Hepatocyte (in vitro differentiated cells): Measurements from ENCODE around the gene OR5K3. TPM values are rescaled to one million over a fixed set of nuclear protein-coding genes. Genes with fewer than 3 reads are reported as not detected.
A peak's percentile ranks its signal among the peaks of the same experiment; 100 is the strongest.

ENCODE experiments used
- DNase-seq: peaks from one replicate; pipeline ENCODE4 v3.0.0-alpha.2; 2016; ENCODE audit warnings: low spot score
- H2AFZ ChIP-seq: fragments of 200-600 bp; sonication (generic); 2 replicates; pipeline ENCODE4 v1.6.0; 2016; ENCODE audit warnings: antibody characterized with exemption, mild to moderate bottlenecking
- H3K27ac ChIP-seq: fragments of 200-600 bp; sonication (generic); 2 replicates; pipeline ENCODE4 v1.5.1; 2016; ENCODE audit warnings: mild to moderate bottlenecking
- H3K27me3 ChIP-seq: fragments of 200-600 bp; sonication (generic); 2 replicates; pipeline ENCODE4 v1.6.1; 2016
- H3K36me3 ChIP-seq: fragments of 200-600 bp; sonication (generic); replicated peaks from 2 replicates; pipeline ENCODE4 v1.5.1; 2016; ENCODE audit warnings: low read depth; ENCODE audit not compliant: insufficient read depth
- H3K4me1 ChIP-seq: fragments of 200-600 bp; sonication (generic); 2 replicates; pipeline ENCODE4 v1.5.1; 2016; ENCODE audit warnings: mild to moderate bottlenecking, moderate library complexity; ENCODE audit not compliant: insufficient read depth
- H3K4me2 ChIP-seq: fragments of 200-600 bp; sonication (generic); 2 replicates; pipeline ENCODE4 v1.6.0; 2016
- H3K4me3 ChIP-seq: fragments of 200-600 bp; sonication (generic); 2 replicates; pipeline ENCODE4 v1.5.1; 2016; ENCODE audit warnings: mild to moderate bottlenecking
- H3K79me2 ChIP-seq: fragments of 200-600 bp; sonication (generic); 2 replicates; pipeline ENCODE4 v1.6.0; 2017; ENCODE audit warnings: mild to moderate bottlenecking
- H3K9me2 ChIP-seq: fragments of 200-600 bp; sonication (generic); replicated peaks from 2 replicates; pipeline ENCODE4 v1.6.0; 2017; ENCODE audit warnings: mild to moderate bottlenecking; ENCODE audit not compliant: insufficient read depth
- H3K9me3 ChIP-seq: fragments of 200-600 bp; sonication (generic); 2 replicates; pipeline ENCODE4 v1.5.1; 2016; ENCODE audit warnings: low read depth, mild to moderate bottlenecking
- H4K20me1 ChIP-seq: fragments of 200-600 bp; sonication (generic); 2 replicates; pipeline ENCODE4 v1.6.0; 2016; ENCODE audit warnings: mild to moderate bottlenecking; ENCODE audit not compliant: insufficient read depth, poor library complexity, severe bottlenecking
- EZH2 ChIP-seq: fragments of 200-600 bp; sonication (generic); IDR thresholded peaks from 2 replicates; pipeline ENCODE4 v1.6.1; 2016; ENCODE audit warnings: antibody characterized with exemption, mild to moderate bottlenecking, borderline replicate concordance
- EZH2phosphoT487 ChIP-seq: fragments of 200-600 bp; sonication (generic); IDR thresholded peaks from one replicate; pipeline ENCODE4 v1.6.1; 2018; ENCODE audit warnings: antibody characterized with exemption, mild to moderate bottlenecking, low read depth, moderate library complexity; ENCODE audit not compliant: unreplicated experiment, severe bottlenecking
- WGBS: methylation state at CpG from one replicate; pipeline ENCODE4 v1.1.6; 2016; ENCODE audit warnings: low lambda C conversion rate; ENCODE audit errors: missing lambda C conversion rate; 5-methylcytosine and 5-hydroxymethylcytosine counted together
- polyA plus RNA-seq: library from polyadenylated mRNA; unstranded; fragments of >200 nt; fragmentation: Nextera tagmentation; extraction: Ambion mirVana; gene quantifications from 2 replicates; pipeline ENCODE4 v1.2.1, GENCODE V29; 2016
- total RNA-seq: library from RNA; depleted of rRNA; stranded (reverse); fragments of >200 nt; gene quantifications from 2 replicates; pipeline ENCODE4 v1.2.3, GENCODE V29; 2014
- TF ChIP-seq, protein P1 (sequence below): fragments of 200-600 bp; sonication (generic); IDR thresholded peaks from 2 replicates; pipeline ENCODE4 v1.5.1; 2016; ENCODE audit warnings: antibody characterized with exemption, mild to moderate bottlenecking; ENCODE audit not compliant: poor library complexity

The OR5K3 gene, protein sequence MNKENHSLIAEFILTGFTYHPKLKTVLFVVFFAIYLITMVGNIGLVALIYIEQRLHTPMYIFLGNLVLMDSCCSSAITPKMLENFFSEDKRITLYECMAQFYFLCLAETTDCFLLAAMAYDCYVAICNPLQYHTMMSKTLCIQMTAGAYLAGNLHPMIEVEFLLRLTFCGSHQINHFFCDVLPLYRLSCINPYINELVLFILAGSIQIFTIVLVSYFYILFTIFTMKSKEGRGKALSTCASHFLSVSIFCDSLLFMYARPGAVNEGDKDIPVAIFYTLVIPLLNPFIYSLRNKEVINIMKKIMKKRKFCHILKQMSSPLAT
- total RNA-seq (not detected in 2 replicates), polyA plus RNA-seq (not detected in 2 replicates)

DNA sequence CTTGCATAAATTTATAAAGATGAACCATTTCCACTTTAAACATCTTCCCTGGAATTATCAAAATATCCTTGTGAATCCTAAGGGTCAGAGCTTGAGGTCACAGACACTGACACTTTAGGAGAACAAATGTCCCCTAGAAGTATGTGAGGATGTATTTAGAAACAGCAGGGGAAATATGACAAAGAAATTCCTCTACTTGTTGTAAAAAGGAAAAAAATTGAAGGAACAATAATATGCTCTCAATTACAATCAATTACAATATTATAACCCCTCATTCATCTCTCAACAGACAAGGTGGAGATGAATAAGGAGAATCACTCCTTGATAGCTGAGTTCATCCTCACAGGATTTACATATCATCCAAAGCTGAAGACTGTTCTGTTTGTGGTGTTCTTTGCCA is at the start of gene OR5K3:
Gene OR5K3 (plus strand): TSS at position 301 of the 400 bp plus-strand sequence. CDS start 0 bp downstream, at position 301.
- no peak within 1 kb of the TSS for H3K4me3 ChIP-seq
- H3K79me2 ChIP-seq, result no peaks in the 10 kb centered on the region
- no peaks in the 10 kb centered on the region for H4K20me1 ChIP-seq
- H3K27ac ChIP-seq, result no peak within 1 kb of the TSS
- H3K36me3 ChIP-seq, result no peaks in the 10 kb centered on the region
- no peak within 1 kb of the TSS for H3K4me2 ChIP-seq
- TF ChIP-seq EZH2 (no peak), EZH2phosphoT487 (no peak)
- TF ChIP-seq, protein P1, sequence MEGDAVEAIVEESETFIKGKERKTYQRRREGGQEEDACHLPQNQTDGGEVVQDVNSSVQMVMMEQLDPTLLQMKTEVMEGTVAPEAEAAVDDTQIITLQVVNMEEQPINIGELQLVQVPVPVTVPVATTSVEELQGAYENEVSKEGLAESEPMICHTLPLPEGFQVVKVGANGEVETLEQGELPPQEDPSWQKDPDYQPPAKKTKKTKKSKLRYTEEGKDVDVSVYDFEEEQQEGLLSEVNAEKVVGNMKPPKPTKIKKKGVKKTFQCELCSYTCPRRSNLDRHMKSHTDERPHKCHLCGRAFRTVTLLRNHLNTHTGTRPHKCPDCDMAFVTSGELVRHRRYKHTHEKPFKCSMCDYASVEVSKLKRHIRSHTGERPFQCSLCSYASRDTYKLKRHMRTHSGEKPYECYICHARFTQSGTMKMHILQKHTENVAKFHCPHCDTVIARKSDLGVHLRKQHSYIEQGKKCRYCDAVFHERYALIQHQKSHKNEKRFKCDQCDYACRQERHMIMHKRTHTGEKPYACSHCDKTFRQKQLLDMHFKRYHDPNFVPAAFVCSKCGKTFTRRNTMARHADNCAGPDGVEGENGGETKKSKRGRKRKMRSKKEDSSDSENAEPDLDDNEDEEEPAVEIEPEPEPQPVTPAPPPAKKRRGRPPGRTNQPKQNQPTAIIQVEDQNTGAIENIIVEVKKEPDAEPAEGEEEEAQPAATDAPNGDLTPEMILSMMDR, result no peak
- no peaks in the 10 kb centered on the region for H3K27me3 ChIP-seq
- H3K9me2 ChIP-seq, result no peaks in the 10 kb centered on the region
- H2AFZ ChIP-seq, result no peak within 1 kb of the TSS
- H3K4me1 ChIP-seq, result no peaks in the 10 kb centered on the region
- DNase-seq, result no peak
- no peaks in the 10 kb centered on the region for H3K9me3 ChIP-seq

DNA sequence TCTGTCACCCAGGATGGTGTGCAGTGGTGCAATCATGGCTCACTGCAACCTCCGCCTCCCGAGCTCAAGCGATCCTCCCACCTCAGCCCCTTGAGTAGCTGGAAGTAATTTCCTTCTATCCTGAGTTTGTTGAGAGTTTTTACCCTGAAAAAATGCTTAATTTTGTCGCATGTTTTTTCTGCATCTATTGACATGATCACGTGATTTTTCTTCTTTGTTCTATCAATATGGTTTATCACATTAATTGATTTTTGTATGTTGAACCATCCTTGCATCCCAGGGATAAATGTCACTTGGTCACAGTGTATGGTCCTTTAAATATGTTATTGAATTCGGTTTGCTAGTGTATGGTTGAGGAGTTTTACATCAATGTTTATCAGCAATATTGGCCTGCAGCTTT is 48.7 kb upstream of the OR5K3 start:
- TF ChIP-seq EZH2phosphoT487 (no peak), EZH2 (no peak)
- TF ChIP-seq, protein P1, result no peak
- DNase-seq, result no peak
- 90% methylated on average over 6 of the region's 6 CpGs for WGBS

DNA sequence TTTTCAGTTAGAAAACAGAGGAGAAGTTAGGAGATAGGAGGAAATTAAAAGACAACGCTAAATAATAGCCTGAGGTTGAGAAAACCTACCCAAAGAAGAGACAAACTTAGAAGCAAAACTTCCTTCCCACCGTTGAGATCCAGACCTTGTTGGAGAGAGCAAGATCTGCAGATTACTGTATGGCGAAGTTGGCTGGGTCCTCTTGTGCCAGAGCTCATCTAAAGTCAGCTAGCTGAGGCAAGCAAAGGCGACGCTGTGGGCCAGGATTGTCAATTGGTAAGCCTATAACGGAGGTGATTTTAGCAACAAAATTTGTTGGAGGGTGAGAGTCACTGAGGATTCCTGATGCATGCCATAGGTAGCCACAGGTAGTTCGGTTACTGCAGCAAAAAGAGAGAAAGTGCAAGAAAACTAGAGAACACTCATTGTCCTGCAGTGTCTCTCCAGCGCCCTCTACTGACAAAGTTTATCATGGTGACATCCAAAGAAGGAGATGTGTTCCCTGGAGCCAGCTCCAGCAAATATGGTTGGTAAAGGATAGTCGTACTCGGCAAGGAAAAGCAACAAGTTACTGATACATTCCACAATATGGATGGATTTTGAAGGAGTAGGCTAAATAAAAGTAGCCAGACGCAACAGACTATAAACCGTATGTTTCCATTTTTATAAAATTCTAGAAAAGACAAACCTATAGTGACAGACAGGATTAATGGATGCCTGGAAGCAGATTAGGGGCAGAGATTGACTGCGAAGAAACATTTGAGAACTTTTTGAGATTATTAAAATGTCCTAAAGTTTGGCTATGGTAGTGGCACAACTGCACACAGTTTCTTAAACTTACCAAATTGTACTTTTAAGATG is 46.6 kb upstream of the OR5K3 start:
- H3K9me2 ChIP-seq, result no peaks in the 10 kb centered on the region
- H3K27ac ChIP-seq, result no peak overlapping the region
- H2AFZ ChIP-seq, result no peak overlapping the region
- H3K27me3 ChIP-seq, result no peaks in the 10 kb centered on the region
- no peaks in the 10 kb centered on the region for H3K4me1 ChIP-seq
- no peaks in the 10 kb centered on the region for H3K79me2 ChIP-seq
- peak; percentile 79 for DNase-seq
- no peak overlapping the region for H3K4me2 ChIP-seq
- WGBS, result 53% methylated on average over 13 of the region's 13 CpGs
- TF ChIP-seq, protein P1, result peak; percentile 55
- no peak for TF ChIP-seq EZH2
- H3K4me3 ChIP-seq, result no peak overlapping the region
- no peaks in the 10 kb centered on the region for H3K36me3 ChIP-seq
- no peaks in the 10 kb centered on the region for H4K20me1 ChIP-seq
- no peaks in the 10 kb centered on the region for H3K9me3 ChIP-seq

More for the DNA sequence above, 48.7 kb upstream of the OR5K3 start:
- Histone ChIP-seq H3K4me3 (no peak overlapping the region), H3K36me3 (no peaks in the 10 kb centered on the region), H3K9me2 (no peaks in the 10 kb centered on the region), H4K20me1 (no peaks in the 10 kb centered on the region), H3K27ac (no peak overlapping the region), H3K79me2 (no peaks in the 10 kb centered on the region), H2AFZ (no peak overlapping the region), H3K9me3 (no peaks in the 10 kb centered on the region), H3K27me3 (no peaks in the 10 kb centered on the region), H3K4me2 (no peak overlapping the region), H3K4me1 (no peaks in the 10 kb centered on the region)
